HG02763 (cell line): Measurements from ENCODE around the gene TRAPPC12.
"Not testable (repeated sequence)": the region's sequence is repeated elsewhere in the genome, so short reads cannot be mapped to it uniquely, and the experiment has no call there.

Source experiments
- ATAC-seq: cut with Tn5 transposase; IDR thresholded peaks from one replicate; pipeline ENCODE4 v1.9.1; 2021; ENCODE audit warnings: mild to moderate bottlenecking, moderate library complexity; ENCODE audit not compliant: unreplicated experiment

Gene TRAPPC12

DNA sequence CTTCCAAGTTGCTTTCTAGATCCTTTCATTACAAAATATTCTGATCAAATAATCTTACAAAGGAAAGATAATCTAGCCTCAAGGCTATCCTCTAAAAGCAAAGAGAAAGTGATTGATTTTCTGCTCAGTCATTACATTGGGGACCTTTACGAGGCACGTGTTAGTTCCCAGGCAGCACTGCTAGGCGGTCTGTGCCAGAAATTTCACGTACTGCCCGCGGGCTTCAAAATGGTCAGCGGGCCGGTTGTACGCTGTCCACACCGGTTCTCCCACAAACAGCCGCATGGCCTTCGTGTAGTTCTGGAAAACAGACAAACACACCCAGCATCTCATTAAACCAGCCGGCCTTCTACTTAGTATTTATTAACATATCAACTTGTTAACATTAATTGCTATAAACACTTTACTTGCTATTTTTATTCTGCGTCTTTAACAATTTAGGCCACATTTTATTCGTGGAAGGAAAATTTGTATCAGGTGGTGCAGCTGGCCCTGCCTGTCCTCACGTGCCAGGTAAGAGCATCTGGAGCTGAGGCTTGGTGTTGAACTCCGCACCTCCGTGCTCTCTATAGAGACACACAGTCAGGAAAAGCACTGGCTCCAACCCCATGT is 119.4 kb downstream of the TRAPPC12 start:
- no peak for ATAC-seq

- no peak for ATAC-seq
Measured at GRCh38 chr2:3500326-3500899, 120.9 kb downstream of the TRAPPC12 start.

DNA sequence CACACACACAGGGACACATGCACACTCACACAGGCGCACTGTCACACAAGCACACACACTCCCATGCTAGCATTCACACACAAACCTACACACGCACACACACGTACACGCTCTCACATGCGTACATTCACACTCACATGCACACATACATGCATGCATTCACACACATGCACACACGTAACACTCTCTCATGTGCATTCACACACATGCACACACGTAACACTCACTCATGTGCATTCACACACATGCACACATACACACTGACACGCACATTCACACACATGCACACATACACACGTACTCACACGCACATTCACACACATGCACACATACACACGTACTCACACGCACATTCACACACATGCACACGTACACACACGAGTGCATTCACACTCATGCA is 123.6 kb downstream of the TRAPPC12 start:
- ATAC-seq = no peak

- no peak for ATAC-seq
Measured at GRCh38 chr2:3503483-3503882, 124.0 kb downstream of the TRAPPC12 start.

DNA sequence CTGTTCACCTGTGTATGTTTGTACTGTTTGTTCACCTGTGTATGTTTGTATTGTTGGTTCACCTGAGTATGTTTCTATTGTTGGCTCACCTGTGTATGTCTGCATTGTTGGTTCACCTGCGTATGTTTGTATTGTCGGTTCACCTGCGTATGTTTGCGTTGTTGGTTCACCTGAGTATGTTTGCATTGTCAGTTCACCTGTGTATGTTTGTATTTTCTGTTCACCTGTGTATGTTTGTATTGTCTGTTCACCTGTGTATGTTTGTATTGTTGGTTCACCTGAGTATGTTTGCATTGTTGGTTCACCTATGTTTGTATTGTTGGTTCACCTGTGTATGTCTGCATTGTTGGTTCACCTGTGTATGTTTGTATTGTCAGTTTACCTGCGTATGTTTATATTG is 125.2 kb downstream of the TRAPPC12 start:
- no peak for ATAC-seq

DNA sequence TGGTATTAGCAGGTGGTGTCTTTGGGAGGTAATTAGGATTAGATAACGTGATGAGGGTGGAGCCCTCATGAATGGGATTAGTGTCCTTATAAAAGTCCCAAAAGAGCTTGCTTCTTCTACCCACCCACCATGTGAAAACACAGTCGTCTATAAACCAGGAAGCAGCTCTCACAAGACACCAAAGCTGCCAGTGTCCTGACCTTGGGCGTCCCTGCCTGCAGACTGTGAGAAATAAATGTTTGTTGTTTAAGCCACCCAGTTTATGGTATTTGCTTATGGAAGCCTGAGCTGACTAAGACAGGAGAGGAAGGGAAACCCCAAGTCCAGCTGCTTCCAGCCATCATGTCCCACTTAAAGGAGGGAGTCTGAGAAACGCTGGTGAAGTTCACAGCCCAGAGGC is 126.3 kb downstream of the TRAPPC12 start:
- ATAC-seq = no peak

DNA sequence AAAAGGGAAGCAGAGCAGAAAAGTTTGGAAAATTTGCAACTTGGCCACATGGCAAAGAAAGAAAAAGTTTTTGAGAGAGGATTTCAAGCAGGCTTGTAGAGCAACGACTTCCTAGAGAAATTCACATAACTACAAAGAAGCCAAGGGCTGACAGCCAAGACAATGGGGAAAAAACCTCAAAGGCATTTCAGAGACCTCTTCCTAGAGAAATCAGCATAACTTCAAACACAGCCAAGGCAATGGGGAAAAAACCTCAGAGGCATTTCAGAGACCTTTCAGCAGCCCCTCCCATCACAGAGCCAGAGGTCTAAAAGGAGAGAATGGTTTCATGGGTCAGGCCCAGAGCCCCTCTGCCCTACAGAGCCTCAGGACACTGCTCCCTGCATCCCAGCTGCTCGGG is 132.6 kb downstream of the TRAPPC12 start:
- ATAC-seq = no peak

DNA sequence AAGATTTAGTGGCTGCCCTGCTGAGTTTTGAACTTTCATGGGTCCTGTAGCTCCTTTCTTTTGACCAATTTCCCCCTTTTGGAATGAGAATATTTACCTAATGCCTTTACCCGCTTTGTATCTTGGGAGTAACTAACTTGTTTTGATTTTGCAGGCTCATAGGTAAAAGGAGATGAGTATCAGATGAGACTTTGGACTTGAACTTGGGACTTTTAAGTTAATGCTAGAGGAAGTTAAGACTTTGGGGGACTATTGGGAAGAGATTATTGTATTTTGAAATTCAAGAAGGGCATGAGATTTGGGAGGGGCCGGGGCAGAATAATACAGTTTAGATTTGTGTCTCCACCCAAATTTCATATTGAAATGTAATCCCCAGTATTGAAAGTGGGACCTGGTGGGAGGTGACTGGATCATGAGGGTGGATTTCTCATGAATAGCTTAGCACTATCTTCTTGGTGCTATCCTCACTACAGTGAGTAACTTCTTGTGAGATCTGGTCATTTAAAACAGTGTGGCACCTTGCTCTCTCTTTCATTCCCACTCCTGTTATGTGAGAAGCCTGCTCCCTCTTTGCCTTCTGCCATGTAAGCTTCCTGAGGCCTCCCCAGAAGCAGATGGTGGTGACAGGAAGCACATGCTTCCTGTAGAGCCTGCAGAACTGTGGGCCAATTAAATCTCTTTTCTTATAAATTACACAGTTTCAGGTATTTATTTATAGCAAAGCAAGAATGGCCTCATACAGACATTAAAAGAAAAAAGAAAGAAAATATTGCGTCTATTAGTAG is 133.7 kb downstream of the TRAPPC12 start:
- no peak for ATAC-seq

DNA sequence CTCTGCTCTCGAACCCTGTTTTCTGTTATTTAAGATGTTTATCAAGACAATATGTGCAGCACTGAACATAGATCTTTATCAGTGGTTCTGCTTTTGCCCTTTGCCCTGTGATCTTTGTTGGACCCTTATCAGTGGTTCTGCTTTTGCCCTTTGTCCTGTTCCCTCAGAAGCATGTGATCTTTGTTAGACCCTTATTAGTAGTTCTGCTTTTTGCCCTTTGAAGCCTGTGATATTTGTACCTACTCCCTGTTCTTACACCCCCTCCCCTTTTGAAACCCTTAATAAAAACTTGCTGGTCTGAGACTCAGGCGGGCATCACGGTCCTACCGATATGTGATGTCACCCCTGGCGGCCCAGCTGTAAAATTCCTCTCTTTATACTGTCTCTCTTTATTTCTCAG is 135.9 kb downstream of the TRAPPC12 start:
- ATAC-seq = not testable (repeated sequence)

DNA sequence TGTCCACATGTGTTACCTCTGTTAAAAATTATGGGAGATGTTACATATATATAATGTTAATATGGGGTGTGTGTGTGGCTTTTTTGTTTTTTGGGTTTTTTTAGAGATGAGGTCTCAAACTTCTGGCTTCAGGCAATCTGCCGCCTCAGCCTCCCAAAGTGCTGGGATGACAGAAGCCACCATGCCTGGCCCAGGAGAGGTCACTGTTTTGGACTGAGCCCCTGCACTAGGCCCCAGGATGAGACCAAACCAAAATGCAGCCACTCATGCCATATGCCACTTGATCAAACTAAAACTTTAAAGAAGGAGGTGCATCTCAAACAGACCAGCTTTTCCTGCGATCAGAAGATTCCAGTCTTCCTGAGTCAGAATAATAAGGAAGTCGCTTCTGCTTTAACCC is 137.3 kb downstream of the TRAPPC12 start:
- ATAC-seq = no peak

DNA sequence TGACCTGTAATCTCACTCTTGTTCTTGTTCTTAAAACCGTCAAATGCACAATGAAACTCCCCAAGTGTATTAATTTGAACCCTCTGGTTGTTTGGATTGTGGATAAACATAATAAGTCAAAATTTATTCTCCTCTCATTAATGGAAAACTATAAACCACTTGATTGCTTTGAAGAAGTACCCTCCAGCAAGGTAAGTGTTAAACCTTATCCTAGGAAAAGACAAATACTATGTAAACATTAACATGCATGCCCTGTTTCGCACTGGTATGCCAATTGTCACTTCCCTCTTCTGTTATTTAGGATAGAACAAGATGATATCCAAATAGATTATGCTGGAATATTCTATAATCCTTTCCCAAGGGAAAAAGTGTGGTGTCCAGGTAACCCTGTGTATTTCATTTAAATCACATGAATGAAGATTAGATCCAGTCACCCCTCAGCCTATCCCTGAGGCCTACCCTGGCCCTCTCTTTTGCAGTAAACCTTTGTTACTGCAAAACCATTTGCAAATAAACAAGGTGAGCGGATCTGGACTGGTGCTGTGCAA is 138.5 kb downstream of the TRAPPC12 start:
- no peak for ATAC-seq

DNA sequence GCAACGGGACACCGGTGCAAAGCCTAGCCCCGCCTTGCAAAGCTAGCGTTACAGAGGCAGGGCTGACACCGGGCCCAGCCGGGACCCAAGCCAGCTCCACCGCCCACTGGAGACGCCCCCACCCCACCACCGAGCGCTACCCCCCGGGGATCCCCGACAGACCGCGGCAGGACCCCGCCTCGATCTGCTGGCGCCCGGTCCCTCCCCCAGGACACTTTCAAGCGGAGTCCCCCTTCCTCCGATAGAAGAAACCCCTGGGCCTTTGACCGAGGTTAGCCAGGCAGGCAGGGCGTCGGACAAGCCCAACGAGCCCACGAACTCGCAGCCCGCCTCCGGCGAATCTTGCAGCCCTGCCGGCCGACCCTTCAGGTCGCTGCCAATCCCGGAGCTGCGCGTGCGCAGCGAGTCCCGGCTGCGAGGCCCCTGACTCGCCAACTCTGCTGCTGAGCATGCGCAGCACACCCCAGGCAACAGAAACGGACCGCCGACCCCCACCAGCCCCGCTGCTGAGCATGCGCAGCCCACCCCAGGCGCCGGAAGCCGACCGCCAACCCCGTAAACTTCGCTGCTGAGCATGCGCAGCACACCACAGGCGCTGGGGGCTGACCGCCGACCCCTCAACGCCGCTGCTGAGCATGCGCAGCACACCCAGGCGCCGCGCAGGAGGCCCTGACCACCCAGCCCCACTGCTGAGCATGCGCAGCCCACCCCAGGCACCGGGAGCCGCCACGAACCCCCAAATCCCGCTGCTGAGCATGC is 139.2 kb downstream of the TRAPPC12 start:
- peak; percentile 86 for ATAC-seq

- ATAC-seq = peak; percentile 48
Measured at GRCh38 chr2:3519255-3520205, 140.0 kb downstream of the TRAPPC12 start, which contains the start of gene ADI1. Gene ADI1 (minus strand): TSS chr2:3519531. CDS start chr2:3519487, 44 bp downstream.

DNA sequence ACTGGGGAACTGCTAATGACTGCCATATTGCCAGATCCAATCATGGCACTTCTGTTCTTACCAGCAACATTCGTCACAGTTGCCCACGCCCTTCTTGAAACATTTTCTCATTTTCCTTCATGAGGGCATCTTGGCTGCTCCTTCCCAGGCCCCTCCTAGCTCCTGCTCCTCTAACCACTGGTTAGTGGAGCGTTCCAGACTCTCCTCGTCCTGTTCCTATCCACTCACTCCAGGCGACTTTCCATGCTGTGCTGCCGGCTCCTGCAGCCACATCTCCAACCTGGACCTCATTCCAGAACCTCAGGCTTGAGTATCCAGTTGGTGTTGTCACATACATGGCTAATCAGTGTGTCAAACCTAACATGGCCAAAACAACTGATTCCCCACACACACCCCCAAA is 141.1 kb downstream of the TRAPPC12 start:
- no peak for ATAC-seq

DNA sequence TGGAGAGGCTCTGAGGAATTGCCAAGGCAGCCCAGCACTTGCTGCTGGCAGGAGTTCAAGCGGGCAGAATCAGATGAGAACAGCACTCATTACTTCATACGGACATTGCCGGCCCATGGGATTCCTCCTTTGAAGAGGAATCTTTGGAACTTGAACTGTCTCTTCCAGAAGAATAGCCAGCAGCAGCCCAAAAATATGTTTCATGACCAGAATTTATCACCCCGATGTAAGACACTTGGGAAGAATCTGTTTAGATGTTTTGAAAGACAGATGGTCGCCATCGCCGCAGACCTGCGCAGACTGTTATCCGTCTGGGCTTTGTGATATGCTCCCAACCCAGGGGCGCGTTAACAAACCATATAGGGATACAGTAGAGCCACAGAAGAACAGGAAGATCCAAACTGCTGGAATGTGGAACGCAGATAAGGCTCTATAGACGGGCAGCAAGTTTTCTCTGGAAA is 143.5 kb downstream of the TRAPPC12 start:
- no peak for ATAC-seq

GRCh38 chr2:3523551-3524041 is 144.1 kb downstream of the TRAPPC12 start:
- no peak for ATAC-seq

GRCh38 chr2:3526871-3527270 is 147.4 kb downstream of the TRAPPC12 start:
- ATAC-seq = no peak

DNA sequence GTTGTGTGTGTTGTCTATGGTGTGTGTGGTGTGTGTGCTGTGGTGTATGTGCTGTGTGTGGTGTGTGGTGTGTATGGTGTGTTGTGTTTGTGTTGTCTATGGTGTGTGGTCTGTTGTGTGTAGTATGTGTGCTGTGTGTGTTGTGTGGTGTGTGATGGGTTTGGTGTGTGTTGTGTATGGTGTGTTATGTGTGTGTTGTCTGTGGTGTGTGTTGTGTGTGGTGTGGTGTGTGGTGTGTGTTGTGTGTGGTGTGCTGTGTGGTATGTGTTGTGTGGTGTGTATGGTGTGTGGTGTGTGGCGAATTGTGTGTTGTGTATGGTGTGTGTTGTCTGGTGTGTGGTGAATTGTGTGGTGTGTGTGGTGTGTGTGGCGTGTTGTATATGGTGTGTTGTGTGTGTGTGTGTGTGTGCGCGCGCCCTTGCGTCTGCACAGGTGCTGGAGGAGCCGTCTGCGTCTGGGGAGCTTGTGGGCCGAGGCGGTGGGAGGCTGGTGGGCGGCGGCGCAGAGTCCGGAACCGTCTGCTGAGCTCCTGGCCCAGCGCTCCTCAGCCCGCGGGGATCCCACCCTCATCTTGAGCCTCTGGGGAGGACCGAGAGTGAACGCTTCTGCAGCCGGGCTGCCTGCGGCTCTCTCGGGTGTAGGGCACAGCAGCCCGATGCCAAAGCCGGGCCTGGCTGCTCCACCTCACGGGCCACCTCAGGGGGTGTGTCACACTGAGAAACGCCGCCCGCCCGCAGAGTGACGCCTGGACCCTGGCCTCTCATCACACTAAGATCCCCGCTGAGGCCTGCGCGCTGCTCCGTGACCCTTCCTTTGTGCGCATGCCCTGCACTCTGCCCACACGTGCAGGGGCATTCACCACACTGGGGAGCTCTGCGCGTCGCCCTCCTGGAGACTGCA is 148.6 kb downstream of the TRAPPC12 start:
- no peak for ATAC-seq
